Trophoblast cell (in vitro differentiated cells and primary cell): ENCODE results near the gene MMS19.
"Not testable (repeated sequence)": the region's sequence is repeated elsewhere in the genome, so short reads cannot be mapped to it uniquely, and the experiment has no call there.

Experiments
- DNase-seq, 2 donors: peaks; one replicate each; pipeline ENCODE4 v3.0.0-alpha.2; 2016
- H2AFZ ChIP-seq: 2 replicates; pipeline ENCODE4 v1.6.1; 2013; ENCODE audit warnings: low read length, moderate library complexity, mild to moderate bottlenecking; ENCODE audit not compliant: insufficient read depth, poor library complexity
- H2AK5ac ChIP-seq: 2 replicates; pipeline ENCODE4 v1.6.1; 2013; ENCODE audit warnings: mild to moderate bottlenecking, low read length
- H2BK120ac ChIP-seq: 2 replicates; pipeline ENCODE4 v1.6.1; 2013; ENCODE audit warnings: low read length, mild to moderate bottlenecking, moderate library complexity; ENCODE audit not compliant: insufficient read depth, poor library complexity
- H2BK12ac ChIP-seq: 2 replicates; pipeline ENCODE4 v1.6.1; 2013; ENCODE audit warnings: mild to moderate bottlenecking, low read length, moderate library complexity
- H2BK5ac ChIP-seq: 2 replicates; pipeline ENCODE4 v1.6.1; 2013; ENCODE audit warnings: low read length, low read depth, moderate library complexity, mild to moderate bottlenecking; ENCODE audit not compliant: poor library complexity
- H3K14ac ChIP-seq: 2 replicates; pipeline ENCODE4 v1.6.1; 2013; ENCODE audit warnings: mild to moderate bottlenecking, low read length
- H3K18ac ChIP-seq: 2 replicates; pipeline ENCODE4 v1.6.1; 2013; ENCODE audit warnings: mild to moderate bottlenecking, low read length
- H3K23ac ChIP-seq: 2 replicates; pipeline ENCODE4 v1.6.1; 2013; ENCODE audit warnings: low read length
- H3K27ac ChIP-seq: 2 replicates; pipeline ENCODE4 v1.5.1; 2013; ENCODE audit warnings: low read depth, mild to moderate bottlenecking, inconsistent platforms, low read length, moderate library complexity
- H3K27me3 ChIP-seq: 2 replicates; pipeline ENCODE4 v1.6.1; 2013; ENCODE audit warnings: inconsistent platforms, mild to moderate bottlenecking, low read length, moderate library complexity; ENCODE audit not compliant: insufficient read depth
- H3K36me3 ChIP-seq, 2 experiments: 1 replicate in 1 of 2; 2 replicates in 1 of 2; pipeline ENCODE4 v1.6.1; 2013; ENCODE audit warnings: low read length in 2 of 2, mild to moderate bottlenecking in 2 of 2, moderate library complexity in 1 of 2; ENCODE audit not compliant: insufficient read depth in 2 of 2, control insufficient read depth in 1 of 2
- H3K4ac ChIP-seq: 2 replicates; pipeline ENCODE4 v1.6.1; 2013; ENCODE audit warnings: low read depth, mild to moderate bottlenecking, low read length, moderate library complexity
- H3K4me1 ChIP-seq, 2 experiments: 1 replicate in 1 of 2; 2 replicates in 1 of 2; pipeline ENCODE4 v1.6.1; 2013; ENCODE audit warnings: low read length in 2 of 2, mild to moderate bottlenecking in 2 of 2, moderate library complexity in 1 of 2; ENCODE audit not compliant: insufficient read depth in 2 of 2, control insufficient read depth in 1 of 2
- H3K4me2 ChIP-seq: 2 replicates; pipeline ENCODE4 v1.6.1; 2013; ENCODE audit warnings: inconsistent platforms, mild to moderate bottlenecking, low read length, moderate library complexity
- H3K4me3 ChIP-seq: 2 replicates; pipeline ENCODE4 v1.5.1; 2013; ENCODE audit warnings: mild to moderate bottlenecking, low read depth, low read length, inconsistent platforms
- H3K79me1 ChIP-seq: one replicate; pipeline ENCODE4 v1.6.1; 2013; ENCODE audit warnings: low read length
- H3K79me2 ChIP-seq: 2 replicates; pipeline ENCODE4 v1.6.1; 2013; ENCODE audit warnings: low read length, mild to moderate bottlenecking; ENCODE audit not compliant: control insufficient read depth, insufficient read depth, poor library complexity
- H3K9ac ChIP-seq: 2 replicates; pipeline ENCODE4 v1.6.1; 2013; ENCODE audit warnings: mild to moderate bottlenecking, low read length
- H3K9me3 ChIP-seq: 2 replicates; pipeline ENCODE4 v1.6.1; 2013; ENCODE audit warnings: low read depth, mild to moderate bottlenecking, control low read depth, inconsistent platforms, low read length; ENCODE audit not compliant: insufficient read depth
- H4K12ac ChIP-seq: 2 replicates; pipeline ENCODE4 v1.6.1; 2013; ENCODE audit warnings: low read depth, mild to moderate bottlenecking, low read length, moderate library complexity
- H4K8ac ChIP-seq: 2 replicates; pipeline ENCODE4 v1.6.1; 2013; ENCODE audit warnings: low read depth, mild to moderate bottlenecking, low read length, moderate library complexity
- H4K91ac ChIP-seq: one replicate; pipeline ENCODE4 v1.6.1; 2013; ENCODE audit warnings: low read depth, mild to moderate bottlenecking, low read length, moderate library complexity
- WGBS: extraction: QIAGEN DNeasy Blood & Tissue Kit; methylation state at CpG from one replicate; pipeline ENCODE4 v1.1.7; 2013; ENCODE audit warnings: missing lambda C conversion rate; ENCODE audit not compliant: insufficient read length, insufficient coverage; ENCODE audit errors: extremely low coverage; 5-methylcytosine and 5-hydroxymethylcytosine counted together

The MMS19 gene

GRCh38 chr10:97531401-97531986 is 33.3 kb upstream of the MMS19 start:
- H3K79me2 ChIP-seq, result no peaks in the 10 kb centered on the region
- peak overlapping the region; percentile 49 for H3K18ac ChIP-seq
- H3K23ac ChIP-seq, result no peak overlapping the region
- H2AK5ac ChIP-seq, result peak overlapping the region; percentile 86
- no peak overlapping the region for H3K4ac ChIP-seq
- no peak overlapping the region for H3K14ac ChIP-seq
- H3K36me3 ChIP-seq, result no peaks in the 10 kb centered on the region
- peaks cover 2% of the 10 kb centered on the region for H3K79me1 ChIP-seq
- peaks cover 3 to 9% of the 10 kb centered on the region in 2 experiments for H3K4me1 ChIP-seq
- WGBS, result no CpG with 5 or more reads among the region's 10 CpGs
- H3K4me3 ChIP-seq, result no peak overlapping the region
- H2BK120ac ChIP-seq, result no peak overlapping the region
- peak overlapping the region; percentile 43 for H3K27ac ChIP-seq
- peak overlapping the region; percentile 50 for H2BK5ac ChIP-seq
- H4K12ac ChIP-seq, result no peak overlapping the region
- peak overlapping the region; percentile 74 for H2BK12ac ChIP-seq
- peak overlapping the region; percentile 63 for H4K91ac ChIP-seq
- no peaks in the 10 kb centered on the region for H3K27me3 ChIP-seq
- no peak overlapping the region for H3K4me2 ChIP-seq
- peaks cover 1% of the 10 kb centered on the region for H3K9me3 ChIP-seq
- H4K8ac ChIP-seq, result peak overlapping the region; percentile 13
- H3K9ac ChIP-seq, result no peak overlapping the region
- peak; percentile 96 to 97 for DNase-seq
- no peak overlapping the region for H2AFZ ChIP-seq

GRCh38 chr10:97529685-97530465 is 31.7 kb upstream of the MMS19 start:
- Histone ChIP-seq H4K12ac (no peak overlapping the region), H3K4ac (no peak overlapping the region), H3K9me3 (peaks cover 1% of the 10 kb centered on the region), H3K4me3 (no peak overlapping the region), H2BK12ac (no peak overlapping the region), H4K91ac (no peak overlapping the region), H3K9ac (no peak overlapping the region), H3K18ac (no peak overlapping the region), H2AFZ (no peak overlapping the region), H3K14ac (no peak overlapping the region), H4K8ac (no peak overlapping the region), H2AK5ac (no peak overlapping the region), H3K4me2 (no peak overlapping the region), H3K36me3 (no peaks in the 10 kb centered on the region), H3K27me3 (no peaks in the 10 kb centered on the region), H3K23ac (no peak overlapping the region), H3K79me1 (peaks cover 2% of the 10 kb centered on the region), H2BK5ac (no peak overlapping the region), H3K79me2 (no peaks in the 10 kb centered on the region), H2BK120ac (no peak overlapping the region), H3K27ac (no peak overlapping the region), H3K4me1 (peaks cover 3 to 9% of the 10 kb centered on the region in 2 experiments)
- WGBS, result no CpG with 5 or more reads among the region's 14 CpGs
- no peak for DNase-seq

GRCh38 chr10:97528876-97529275 is 30.7 kb upstream of the MMS19 start:
- not testable (repeated sequence) for H3K4me2 ChIP-seq, DNase-seq, H4K8ac ChIP-seq, H2AK5ac ChIP-seq, H2BK5ac ChIP-seq, H3K4ac ChIP-seq, H3K23ac ChIP-seq, H3K27me3 ChIP-seq, H2BK120ac ChIP-seq, H3K9me3 ChIP-seq, H4K91ac ChIP-seq, H3K14ac ChIP-seq, H2AFZ ChIP-seq, H3K27ac ChIP-seq, H3K79me2 ChIP-seq, H3K36me3 ChIP-seq, H3K4me3 ChIP-seq, H2BK12ac ChIP-seq, H3K18ac ChIP-seq, H3K4me1 ChIP-seq, H4K12ac ChIP-seq, H3K9ac ChIP-seq, H3K79me1 ChIP-seq
- no CpG with 5 or more reads among the region's 29 CpGs for WGBS

- H2BK120ac ChIP-seq, result no peak overlapping the region
- H4K8ac ChIP-seq, result no peak overlapping the region
- no peak overlapping the region for H3K4ac ChIP-seq
- no peaks in the 10 kb centered on the region for H3K4me1 ChIP-seq
- H3K27me3 ChIP-seq, result no peaks in the 10 kb centered on the region
- no peak overlapping the region for H2BK12ac ChIP-seq
- no peak overlapping the region for H3K4me2 ChIP-seq
- H2AFZ ChIP-seq, result no peak overlapping the region
- H3K14ac ChIP-seq, result no peak overlapping the region
- H3K36me3 ChIP-seq, result no peaks in the 10 kb centered on the region
- H3K18ac ChIP-seq, result no peak overlapping the region
- H4K12ac ChIP-seq, result no peak overlapping the region
- WGBS, result no CpG with 5 or more reads among the region's 1 CpG
- no peak overlapping the region for H2BK5ac ChIP-seq
- H3K9ac ChIP-seq, result no peak overlapping the region
- peaks cover 1% of the 10 kb centered on the region for H3K9me3 ChIP-seq
- H3K79me2 ChIP-seq, result no peaks in the 10 kb centered on the region
- no peak overlapping the region for H4K91ac ChIP-seq
- H3K27ac ChIP-seq, result no peak overlapping the region
- no peak overlapping the region for H3K23ac ChIP-seq
- no peak overlapping the region for H2AK5ac ChIP-seq
- no peak for DNase-seq
- H3K4me3 ChIP-seq, result no peak overlapping the region
- H3K79me1 ChIP-seq, result no peaks in the 10 kb centered on the region
Observed at GRCh38 chr10:97525683-97526110, 27.5 kb upstream of the MMS19 start.
